Measurements from ENCODE around the gene RXFP3. TPM values are rescaled to one million over a fixed set of nuclear protein-coding genes. Genes with fewer than 3 reads are reported as not detected.
"Not testable (repeated sequence)": the region's sequence is repeated elsewhere in the genome, so short reads cannot be mapped to it uniquely, and the experiment has no call there.

Gene RXFP3
- not detected in 2 replicates for total RNA-seq

DNA sequence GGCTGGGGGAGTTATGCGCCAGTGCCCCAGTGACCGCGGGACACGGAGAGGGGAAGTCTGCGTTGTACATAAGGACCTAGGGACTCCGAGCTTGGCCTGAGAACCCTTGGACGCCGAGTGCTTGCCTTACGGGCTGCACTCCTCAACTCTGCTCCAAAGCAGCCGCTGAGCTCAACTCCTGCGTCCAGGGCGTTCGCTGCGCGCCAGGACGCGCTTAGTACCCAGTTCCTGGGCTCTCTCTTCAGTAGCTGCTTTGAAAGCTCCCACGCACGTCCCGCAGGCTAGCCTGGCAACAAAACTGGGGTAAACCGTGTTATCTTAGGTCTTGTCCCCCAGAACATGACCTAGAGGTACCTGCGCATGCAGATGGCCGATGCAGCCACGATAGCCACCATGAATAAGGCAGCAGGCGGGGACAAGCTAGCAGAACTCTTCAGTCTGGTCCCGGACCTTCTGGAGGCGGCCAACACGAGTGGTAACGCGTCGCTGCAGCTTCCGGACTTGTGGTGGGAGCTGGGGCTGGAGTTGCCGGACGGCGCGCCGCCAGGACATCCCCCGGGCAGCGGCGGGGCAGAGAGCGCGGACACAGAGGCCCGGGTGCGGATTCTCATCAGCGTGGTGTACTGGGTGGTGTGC is at the start of gene RXFP3:
RXFP3 (plus strand) TSS at position 6 of the 636 bp plus-strand sequence; CDS start at position 361, 355 bp downstream.
- DNase-seq (ENCODE audit: extremely low read depth, low read depth, low spot score) = no peak

DNA sequence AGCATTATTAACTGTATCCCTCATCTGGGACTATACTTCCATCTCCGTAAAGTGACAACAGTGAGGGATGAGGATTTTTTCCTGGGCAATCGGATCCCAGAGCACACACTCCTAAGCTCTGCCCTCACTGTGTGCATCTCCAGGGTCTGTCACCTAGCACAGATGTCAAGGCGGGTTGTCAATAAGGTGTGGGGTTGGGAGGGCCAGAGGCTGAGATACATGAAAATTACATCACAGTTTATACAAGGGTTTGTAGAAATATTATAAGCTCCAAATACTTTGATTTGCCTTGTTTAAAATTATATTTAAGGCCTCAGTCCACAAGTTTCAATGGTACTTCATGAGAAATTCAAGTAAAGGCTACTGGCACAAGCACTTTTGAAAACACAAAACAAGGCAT is 48.9 kb upstream of the RXFP3 start:
- no peak for DNase-seq (ENCODE audit: extremely low read depth, low read depth, low spot score)

DNA sequence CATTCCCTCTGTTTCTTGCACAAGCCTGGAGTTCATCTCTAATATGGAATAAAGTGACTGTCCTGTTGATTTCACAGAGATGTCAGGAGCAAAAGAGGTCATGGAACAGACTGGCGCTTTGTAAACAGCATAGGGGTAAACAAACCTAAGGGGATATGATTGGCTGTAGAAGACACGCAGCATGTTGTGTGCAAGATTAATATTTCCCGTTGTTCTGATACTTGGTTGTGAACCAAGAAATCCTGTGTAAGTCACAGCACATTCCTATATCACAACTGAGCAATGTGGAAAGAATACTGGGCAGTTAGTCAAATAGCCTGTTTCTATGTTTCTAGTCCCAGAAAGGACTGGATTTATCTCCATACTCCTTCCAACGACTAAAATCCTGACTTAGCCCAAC is 47.6 kb upstream of the RXFP3 start:
- DNase-seq (ENCODE audit: extremely low read depth, low read depth, low spot score) = no peak

- DNase-seq (ENCODE audit: extremely low read depth, low read depth, low spot score) = no peak
Measured at GRCh38 chr5:33890131-33891032, 45.8 kb upstream of the RXFP3 start.

DNA sequence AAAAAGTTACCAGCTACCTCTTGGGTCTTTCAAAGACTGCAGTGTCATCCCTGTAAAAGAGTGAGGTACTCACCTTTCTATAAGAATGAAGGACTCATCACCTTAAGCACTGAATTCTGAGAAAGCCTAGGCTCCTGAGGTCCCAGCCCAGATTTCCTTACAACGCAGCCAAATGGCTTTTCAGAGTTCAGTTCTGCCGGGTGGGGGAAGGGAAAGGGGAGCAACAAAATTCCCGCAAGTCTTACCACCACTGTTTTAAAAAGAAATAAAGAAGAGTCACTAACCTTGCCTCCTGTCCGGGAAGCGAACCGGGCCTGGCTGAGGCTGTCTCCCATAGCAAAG is 44.8 kb upstream of the RXFP3 start:
- no peak for DNase-seq (ENCODE audit: extremely low read depth, low read depth, low spot score)

GRCh38 chr5:33891788-33892619 is 44.2 kb upstream of the RXFP3 start, which contains the start of gene ADAMTS12:
Gene ADAMTS12 (minus strand): TSS chr5:33891990. CDS start chr5:33891856, 134 bp downstream.
- no peak for DNase-seq (ENCODE audit: extremely low read depth, low read depth, low spot score)

DNA sequence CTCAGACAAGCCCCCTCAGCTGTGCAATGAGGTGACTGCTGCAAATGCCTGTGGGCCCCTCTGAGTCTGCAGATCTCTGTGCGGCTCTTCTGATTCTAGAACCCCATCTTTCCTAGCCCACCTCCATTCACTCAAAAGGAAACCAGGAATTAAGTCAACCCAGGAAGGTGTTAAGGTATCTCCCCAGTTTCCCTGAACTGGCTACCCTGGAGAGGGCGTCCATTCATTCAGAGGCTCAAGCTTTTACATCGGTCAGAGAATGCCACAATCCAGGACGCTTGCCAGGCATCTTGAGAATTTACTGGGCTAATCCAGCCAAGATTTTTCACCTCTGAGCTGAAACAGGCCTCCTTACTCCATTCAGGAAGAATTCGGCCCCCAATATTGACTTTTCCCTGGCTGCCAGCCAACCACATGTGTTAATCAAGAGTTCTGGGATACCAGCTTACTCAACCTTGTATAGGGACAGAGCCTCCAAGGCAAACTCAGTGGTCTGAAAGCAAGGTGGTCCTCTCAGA is 43.5 kb upstream of the RXFP3 start:
- no peak for DNase-seq (ENCODE audit: extremely low read depth, low read depth, low spot score)

DNA sequence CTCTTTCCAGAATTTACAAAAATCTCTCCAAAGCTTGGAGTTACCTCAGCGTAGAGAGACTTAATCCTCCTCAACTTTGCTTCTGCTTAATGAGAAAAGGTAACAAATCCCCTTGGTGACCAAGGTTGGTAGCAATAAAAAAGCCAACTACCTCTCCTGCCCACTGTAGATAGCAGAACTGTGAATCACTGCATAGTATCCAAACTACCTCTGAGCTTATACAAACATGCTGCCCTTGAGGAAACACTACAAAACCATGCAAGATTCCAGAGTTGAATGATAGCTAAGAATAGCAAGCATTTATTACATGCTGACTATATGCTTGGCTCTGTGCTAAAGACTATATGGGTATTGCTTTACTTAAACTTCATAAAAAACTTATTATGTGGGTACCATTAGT is 41.6 kb upstream of the RXFP3 start:
- no peak for DNase-seq (ENCODE audit: extremely low read depth, low read depth, low spot score)

GRCh38 chr5:33901156-33901555 is 35.0 kb upstream of the RXFP3 start:
- DNase-seq (ENCODE audit: extremely low read depth, low read depth, low spot score) = no peak

DNA sequence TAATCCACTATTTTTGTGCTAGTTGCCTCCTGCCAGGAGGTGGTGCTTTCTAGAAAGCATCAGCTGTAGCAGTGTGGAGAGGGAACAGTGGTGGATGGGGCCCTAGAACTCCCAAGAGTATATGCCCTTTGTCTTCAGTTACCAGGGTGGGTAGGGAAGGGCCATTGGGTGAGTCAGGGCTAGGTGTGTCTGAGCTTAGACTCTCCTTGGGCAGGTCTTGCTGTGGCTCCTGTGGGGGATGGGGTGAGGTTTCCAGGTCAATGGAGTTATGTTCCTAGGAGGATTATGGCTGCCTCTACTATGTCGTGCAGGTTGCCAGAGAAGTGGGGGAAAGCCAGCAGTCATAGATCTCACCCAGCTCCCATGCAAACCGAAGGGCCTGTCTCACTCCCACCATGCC is 33.1 kb upstream of the RXFP3 start:
- DNase-seq (ENCODE audit: extremely low read depth, low read depth, low spot score) = no peak

- DNase-seq (ENCODE audit: extremely low read depth, low read depth, low spot score) = no peak
Measured at GRCh38 chr5:33905381-33905780, 30.8 kb upstream of the RXFP3 start.

DNA sequence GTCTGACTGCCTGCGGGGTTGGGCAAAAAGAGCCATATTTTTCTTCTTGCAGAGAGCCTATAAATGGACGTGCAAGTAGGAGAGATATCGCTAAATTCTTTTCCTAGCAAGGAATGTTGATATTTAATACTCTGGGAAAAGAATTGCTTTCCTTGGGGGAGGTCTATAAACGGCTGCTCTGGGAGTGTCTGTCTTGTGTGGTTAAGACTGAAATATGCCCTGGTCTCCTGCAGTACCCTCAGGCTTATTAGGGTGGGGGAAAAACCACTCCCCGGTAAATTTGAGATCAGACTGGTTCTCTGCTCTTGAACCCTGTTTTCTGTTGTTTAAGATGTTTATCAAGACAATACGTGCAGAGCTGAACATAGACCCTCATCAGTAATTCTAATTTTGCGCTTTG is 29.9 kb upstream of the RXFP3 start:
- not testable (repeated sequence) for DNase-seq (ENCODE audit: extremely low read depth, low read depth, low spot score)

GRCh38 chr5:33914844-33915243 is 21.3 kb upstream of the RXFP3 start:
- DNase-seq (ENCODE audit: extremely low read depth, low read depth, low spot score) = not testable (repeated sequence)

- DNase-seq (ENCODE audit: extremely low read depth, low read depth, low spot score) = no peak
Measured at GRCh38 chr5:33921002-33921401, 15.2 kb upstream of the RXFP3 start.

DNA sequence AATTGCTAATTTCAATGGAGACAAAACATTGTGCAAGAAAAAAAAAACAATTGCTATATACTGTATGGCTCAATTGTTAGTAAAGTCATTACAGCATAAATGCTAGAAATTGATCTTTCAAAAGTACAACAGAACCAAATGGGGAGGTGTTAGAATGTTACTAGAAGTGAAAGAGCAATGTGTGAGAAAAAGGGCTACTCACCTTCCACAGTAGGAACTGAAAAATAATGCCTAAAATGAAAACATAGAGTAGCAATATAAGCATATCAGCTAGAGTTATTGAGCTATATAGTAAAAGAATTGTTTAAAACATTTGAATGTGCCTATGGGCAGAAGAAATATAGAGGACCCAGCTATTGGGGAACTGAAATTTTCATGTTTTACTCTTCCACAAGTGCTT is 10.9 kb upstream of the RXFP3 start:
- DNase-seq (ENCODE audit: extremely low read depth, low read depth, low spot score) = no peak

- DNase-seq (ENCODE audit: extremely low read depth, low read depth, low spot score) = no peak
Measured at GRCh38 chr5:33927685-33928084, 8.5 kb upstream of the RXFP3 start.

DNA sequence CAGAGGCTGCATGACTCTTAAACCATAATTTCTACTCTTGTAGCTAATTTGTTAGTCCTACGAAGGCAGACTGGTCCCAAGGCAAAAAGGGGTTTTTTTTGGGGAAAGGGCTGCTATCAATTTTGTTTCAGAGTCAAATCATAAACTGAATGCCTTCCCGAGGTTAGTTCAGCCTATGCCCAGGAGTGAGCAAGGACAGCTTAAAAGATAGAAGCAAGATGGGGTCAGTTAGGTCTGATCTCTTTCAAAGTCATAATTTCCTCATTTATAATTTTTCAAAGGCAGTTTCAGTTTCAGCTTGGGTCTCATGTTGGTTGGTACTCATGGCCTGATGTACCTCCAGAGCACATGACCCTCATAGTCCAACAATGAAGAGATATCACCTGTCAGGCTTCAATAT is 7.9 kb upstream of the RXFP3 start:
- no peak for DNase-seq (ENCODE audit: extremely low read depth, low read depth, low spot score)

GRCh38 chr5:33929925-33930690 is 6.1 kb upstream of the RXFP3 start:
- no peak for DNase-seq (ENCODE audit: extremely low read depth, low read depth, low spot score)

GRCh38 chr5:33931136-33931535 is 5.0 kb upstream of the RXFP3 start:
- DNase-seq (ENCODE audit: extremely low read depth, low read depth, low spot score) = no peak

DNA sequence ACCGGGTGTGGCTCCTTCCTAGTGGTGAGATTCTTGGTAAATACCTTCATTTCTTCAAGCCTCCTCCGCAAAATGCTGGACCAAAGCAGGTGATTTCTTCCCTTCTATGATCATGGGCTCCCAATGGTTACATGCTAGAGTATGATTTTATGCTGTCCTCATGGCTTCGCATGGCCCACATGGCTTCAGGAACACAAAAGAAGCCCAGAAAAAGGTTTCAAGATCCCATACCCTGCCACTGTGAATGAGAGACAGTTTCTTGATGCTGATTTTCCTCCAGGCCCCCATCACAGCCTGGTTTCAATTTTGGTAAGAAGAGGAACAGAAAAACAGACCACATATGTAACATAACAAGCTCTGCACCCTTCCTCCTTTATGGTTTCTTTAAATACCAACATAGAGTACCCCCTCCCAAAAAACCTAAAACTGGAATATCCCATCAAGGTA is 2.4 kb upstream of the RXFP3 start:
- no peak for DNase-seq (ENCODE audit: extremely low read depth, low read depth, low spot score)

Measured in glomerular endothelial cell (primary cell).